CD4-positive, alpha-beta T cell (primary cell): Measurements from ENCODE around the gene PSME1. TPM values are rescaled to one million over a fixed set of nuclear protein-coding genes. Genes with fewer than 3 reads are reported as not detected.

Experiments
- ATAC-seq: fragments of 200-7000 bp; cut with Tn5 transposase; one replicate; pipeline ENCODE4 v1.10.0; 2022; ENCODE audit warnings: mild to moderate bottlenecking; ENCODE audit not compliant: poor library complexity
- CTCF ChIA-PET: fragments of 350-600 bp; sonication (Branson Sonifier 250); formaldehyde crosslinking; loops from one replicate; lab custom pipeline; 2021; ENCODE audit warnings: antibody characterized with exemption, inconsistent platforms; lab: Charles Lee
- POLR2A ChIA-PET: fragments of 350-600 bp; sonication (Branson Sonifier 250); formaldehyde crosslinking; loops from one replicate; lab custom pipeline; 2021; ENCODE audit warnings: antibody characterized with exemption, inconsistent platforms; lab: Charles Lee
- DNase-seq, 14 experiments: peaks; one replicate each; pipeline ENCODE4 v3.0.0-alpha.2; 2013 to 2020; ENCODE audit warnings: mixed read lengths in 2 of 14
- H3K27ac ChIP-seq, 2 donors: one replicate each; pipeline versions ENCODE4 v1.5.1 to v1.7.0; 2013; ENCODE audit warnings: low read length in 2 of 2, low read depth in 1 of 2, mild to moderate bottlenecking in 1 of 2
- H3K27me3 ChIP-seq, 2 experiments: 1 replicate in 1 of 2; 2 replicates in 1 of 2; pipeline versions ENCODE4 v1.6.1 to v1.7.0; 2013; ENCODE audit warnings: low read length in 2 of 2, control low read depth in 1 of 2, mild to moderate bottlenecking in 1 of 2, moderate library complexity in 1 of 2; ENCODE audit not compliant: insufficient read depth in 2 of 2, control insufficient read depth in 1 of 2
- H3K36me3 ChIP-seq: one replicate; pipeline ENCODE4 v1.6.1; 2013; ENCODE audit warnings: low read length, control low read depth; ENCODE audit not compliant: insufficient read depth
- H3K4me1 ChIP-seq: one replicate; pipeline ENCODE4 v1.6.1; 2013; ENCODE audit warnings: low read length, control low read depth; ENCODE audit not compliant: insufficient read depth
- H3K4me3 ChIP-seq: one replicate; pipeline ENCODE4 v1.5.1; 2013; ENCODE audit warnings: mild to moderate bottlenecking, low read length, moderate library complexity
- H3K9me3 ChIP-seq, 2 experiments: 1 replicate in 1 of 2; 2 replicates in 1 of 2; pipeline versions ENCODE4 v1.6.1 to v1.7.0; 2013; ENCODE audit warnings: low read length in 2 of 2, mild to moderate bottlenecking in 2 of 2, control low read depth in 1 of 2, moderate library complexity in 1 of 2; ENCODE audit not compliant: control insufficient read depth in 1 of 2, insufficient read depth in 1 of 2
- H3K27ac Mint-ChIP-seq: one replicate; pipeline ENCODE4 v1.8.0; 2020; ENCODE audit warnings: mixed read lengths
- H3K27me3 Mint-ChIP-seq: one replicate; pipeline ENCODE4 v1.8.0; 2021; ENCODE audit warnings: mixed read lengths
- H3K36me3 Mint-ChIP-seq: one replicate; pipeline ENCODE4 v1.8.0; 2021; ENCODE audit warnings: low read depth, mixed read lengths
- H3K4me1 Mint-ChIP-seq: one replicate; pipeline ENCODE4 v1.8.0; 2021; ENCODE audit warnings: low read depth, mixed read lengths
- H3K4me3 Mint-ChIP-seq: one replicate; pipeline ENCODE4 v1.8.0; 2020; ENCODE audit warnings: mild to moderate bottlenecking, mixed read lengths
- H3K9me3 Mint-ChIP-seq: one replicate; pipeline ENCODE4 v1.8.0; 2020; ENCODE audit warnings: mixed read lengths
- intact Hi-C, 2 experiments: fragments of 100-400 bp; cut with DNase I in 1 of 2; cut with micrococcal nuclease in 1 of 2; formaldehyde crosslinking; loops; one replicate each; pipeline versions ENCODE4 v1.15.1 to v1.9.0; 2023 to 2025; cut with DNase I, micrococcal nuclease
- total RNA-seq, 174 experiments: library from RNA in 2 of 174; stranded (reverse) in 2 of 174; gene quantifications; one replicate each; pipeline ENCODE4 v1.2.3 and lab custom pipeline; 2021 to 2026
- TF ChIP-seq, protein P1 (sequence below): fragments of 200-600 bp; IDR thresholded peaks from one replicate; pipeline ENCODE4 v1.8.0; 2022; ENCODE audit warnings: antibody characterized with exemption, mild to moderate bottlenecking

PSME1 gene
- total RNA-seq, 2 experiments from 2014 or later = 166 to 171 TPM

- Histone ChIP-seq H3K36me3 (no peaks in the 10 kb centered on the region), H3K4me3 (no peak overlapping the region), H3K27me3 (no peaks in the 10 kb centered on the region), H3K4me1 (peaks cover 19% of the 10 kb centered on the region), H3K27ac (no peak overlapping the region), H3K9me3 (no peaks in the 10 kb centered on the region)
- peaks cover 6% of the 10 kb centered on the region for H3K36me3 Mint-ChIP-seq
- ChIA-PET CTCF (interaction anchor here (1.0 to 2.0 kb wide), 14 partner anchors 9 to 101 kb away, joined by 3 to 48 read pairs (median 6); partner anchors contain the start of genes CARMIL3, DCAF11, DHRS4L2 and EMC9), POLR2A (interaction anchor here (1.1 to 8.5 kb wide), 7 partner anchors 9 to 210 kb away, joined by 3 to 89 read pairs (median 14); partner anchors contain the start of genes DCAF11, DHRS1, NOP9 and NRL)
- H3K9me3 Mint-ChIP-seq = no peaks in the 10 kb centered on the region
- peaks cover 19% of the 10 kb centered on the region for H3K4me1 Mint-ChIP-seq
- ATAC-seq = no peak
- no peak overlapping the region for H3K27ac Mint-ChIP-seq
- no peak for DNase-seq
- TF ChIP-seq, protein P1, sequence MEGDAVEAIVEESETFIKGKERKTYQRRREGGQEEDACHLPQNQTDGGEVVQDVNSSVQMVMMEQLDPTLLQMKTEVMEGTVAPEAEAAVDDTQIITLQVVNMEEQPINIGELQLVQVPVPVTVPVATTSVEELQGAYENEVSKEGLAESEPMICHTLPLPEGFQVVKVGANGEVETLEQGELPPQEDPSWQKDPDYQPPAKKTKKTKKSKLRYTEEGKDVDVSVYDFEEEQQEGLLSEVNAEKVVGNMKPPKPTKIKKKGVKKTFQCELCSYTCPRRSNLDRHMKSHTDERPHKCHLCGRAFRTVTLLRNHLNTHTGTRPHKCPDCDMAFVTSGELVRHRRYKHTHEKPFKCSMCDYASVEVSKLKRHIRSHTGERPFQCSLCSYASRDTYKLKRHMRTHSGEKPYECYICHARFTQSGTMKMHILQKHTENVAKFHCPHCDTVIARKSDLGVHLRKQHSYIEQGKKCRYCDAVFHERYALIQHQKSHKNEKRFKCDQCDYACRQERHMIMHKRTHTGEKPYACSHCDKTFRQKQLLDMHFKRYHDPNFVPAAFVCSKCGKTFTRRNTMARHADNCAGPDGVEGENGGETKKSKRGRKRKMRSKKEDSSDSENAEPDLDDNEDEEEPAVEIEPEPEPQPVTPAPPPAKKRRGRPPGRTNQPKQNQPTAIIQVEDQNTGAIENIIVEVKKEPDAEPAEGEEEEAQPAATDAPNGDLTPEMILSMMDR = no peak
- intact Hi-C loops = loop anchor here (1.0 to 10.0 kb wide), 3 partner anchors 32 to 115 kb away; no protein-coding TSS in a partner anchor
- no peaks in the 10 kb centered on the region for H3K27me3 Mint-ChIP-seq
- no peak overlapping the region for H3K4me3 Mint-ChIP-seq
These were observed 46.1 kb upstream of the PSME1 start for GRCh38 chr14:24089890-24090289.

DNA sequence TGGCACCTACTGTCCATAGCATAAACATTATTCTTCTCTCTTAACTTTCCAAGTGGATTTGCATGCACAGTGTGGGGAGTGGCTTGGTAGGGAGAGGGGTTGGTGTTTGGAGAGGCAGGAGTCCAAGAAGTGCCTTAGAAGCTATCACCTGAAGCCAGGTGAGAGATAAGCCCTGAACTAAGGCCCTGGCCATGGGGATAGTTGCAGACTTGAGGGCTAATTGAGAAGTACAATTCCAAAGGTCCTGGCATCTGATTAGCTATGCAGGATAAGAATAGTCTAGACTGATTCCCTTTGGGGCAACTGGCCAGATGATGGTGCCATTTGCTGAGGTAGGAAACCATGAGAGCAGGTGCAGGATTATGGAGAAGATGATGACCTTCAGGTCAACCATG, 43.9 kb upstream of the PSME1 start:
- TF ChIP-seq, protein P1 = no peak
- H3K4me3 ChIP-seq = no peak overlapping the region
- peaks cover 2% of the 10 kb centered on the region for H3K36me3 ChIP-seq
- peaks cover 37% of the 10 kb centered on the region for H3K4me1 Mint-ChIP-seq
- peaks cover 29% of the 10 kb centered on the region for H3K4me1 ChIP-seq
- ChIA-PET CTCF (interaction anchor here (1.3 to 7.3 kb wide), 2 partner anchors 10 to 16 kb away, joined by 3 to 63 read pairs; no protein-coding TSS in a partner anchor), POLR2A (interaction anchor here (3.3 to 8.5 kb wide), 4 partner anchors 12 to 69 kb away, joined by 24 to 89 read pairs (median 69); partner anchors contain the start of genes DCAF11, IRF9 and NRL)
- H3K27ac Mint-ChIP-seq = no peak overlapping the region
- no peaks in the 10 kb centered on the region for H3K9me3 ChIP-seq
- no peak for ATAC-seq
- H3K36me3 Mint-ChIP-seq = peaks cover 15% of the 10 kb centered on the region
- H3K27me3 Mint-ChIP-seq = no peaks in the 10 kb centered on the region
- DNase-seq = no peak
- intact Hi-C loops = loop anchor here in 1 of 2 experiments (10.0 kb wide), 1 partner anchor 117 kb away; no protein-coding TSS in a partner anchor
- H3K9me3 Mint-ChIP-seq = no peaks in the 10 kb centered on the region
- H3K4me3 Mint-ChIP-seq = peak overlapping the region; percentile 97
- no peaks in the 10 kb centered on the region for H3K27me3 ChIP-seq
- H3K27ac ChIP-seq = no peak overlapping the region

DNA sequence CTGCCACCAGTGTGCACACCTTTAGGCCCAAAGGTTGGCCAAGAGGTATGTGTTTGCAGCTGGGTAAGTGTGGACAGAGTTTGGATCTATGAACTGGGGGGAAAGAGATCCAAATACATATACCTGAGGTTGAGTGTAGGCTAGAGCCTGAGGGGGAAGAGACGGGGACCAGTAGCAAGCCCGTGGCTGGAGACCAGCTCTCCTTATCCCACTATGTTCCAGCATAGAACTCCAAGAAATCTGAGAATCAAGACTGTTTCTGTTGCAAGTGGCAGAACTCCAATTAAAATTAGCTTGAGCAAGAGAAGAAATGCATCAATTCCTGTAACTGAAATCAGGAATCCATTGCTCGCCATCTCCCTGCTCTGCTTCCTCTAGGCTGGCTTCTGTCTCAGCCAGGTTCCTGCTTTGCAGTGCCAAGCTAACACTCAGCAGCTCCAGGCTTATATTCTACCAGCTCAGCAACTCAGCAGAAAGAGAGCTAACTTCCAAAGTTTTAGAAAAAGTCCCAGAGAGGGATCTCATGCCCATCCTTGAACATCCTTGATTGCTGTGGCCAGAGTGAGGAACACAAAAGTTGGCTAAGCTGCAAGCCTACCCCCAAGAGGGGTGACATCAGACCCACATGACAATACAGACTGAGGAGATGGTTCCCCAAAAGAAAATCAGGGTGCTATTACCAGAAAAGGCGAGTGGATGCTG, 43.3 kb upstream of the PSME1 start:
- no peak for ATAC-seq
- Mint-ChIP-seq H3K36me3 (peaks cover 15% of the 10 kb centered on the region), H3K27ac (peak overlapping the region; percentile 90), H3K4me1 (peaks cover 37% of the 10 kb centered on the region), H3K27me3 (no peaks in the 10 kb centered on the region), H3K9me3 (no peaks in the 10 kb centered on the region), H3K4me3 (peak overlapping the region; percentile 97)
- ChIA-PET POLR2A (interaction anchor here (1.3 to 8.5 kb wide), 8 partner anchors 12 to 85 kb away, joined by 3 to 89 read pairs (median 18); partner anchors contain the start of genes DCAF11, IRF9, NRL and PSME2), CTCF (interaction anchor here (0.7 to 7.3 kb wide), 3 partner anchors 10 to 149 kb away, joined by 3 to 63 read pairs (median 3); partner anchors contain the start of gene TINF2)
- no peaks in the 10 kb centered on the region for H3K27me3 ChIP-seq
- H3K9me3 ChIP-seq = no peaks in the 10 kb centered on the region
- DNase-seq = peak in 2 of 14 experiments; percentile 29 to 37
- peaks cover 3% of the 10 kb centered on the region for H3K36me3 ChIP-seq
- H3K27ac ChIP-seq = no peak overlapping the region
- intact Hi-C loops = loop anchor here in 1 of 2 experiments (10.0 kb wide), 1 partner anchor 118 kb away; no protein-coding TSS in a partner anchor
- TF ChIP-seq, protein P1 = no peak
- peaks cover 29% of the 10 kb centered on the region for H3K4me1 ChIP-seq
- no peak overlapping the region for H3K4me3 ChIP-seq
